Measurements from ENCODE around the gene HMGCLL1.

HMGCLL1 gene

GRCh38 chr6:55530931-55531330 lies 48.1 kb downstream of the HMGCLL1 start:
- no peak for FAIRE-seq

- peak; percentile 51 for FAIRE-seq
Measured at GRCh38 chr6:55528624-55529023, 50.4 kb downstream of the HMGCLL1 start.

- FAIRE-seq, result no peak
Measured at GRCh38 chr6:55524441-55524840, 54.6 kb downstream of the HMGCLL1 start.

DNA sequence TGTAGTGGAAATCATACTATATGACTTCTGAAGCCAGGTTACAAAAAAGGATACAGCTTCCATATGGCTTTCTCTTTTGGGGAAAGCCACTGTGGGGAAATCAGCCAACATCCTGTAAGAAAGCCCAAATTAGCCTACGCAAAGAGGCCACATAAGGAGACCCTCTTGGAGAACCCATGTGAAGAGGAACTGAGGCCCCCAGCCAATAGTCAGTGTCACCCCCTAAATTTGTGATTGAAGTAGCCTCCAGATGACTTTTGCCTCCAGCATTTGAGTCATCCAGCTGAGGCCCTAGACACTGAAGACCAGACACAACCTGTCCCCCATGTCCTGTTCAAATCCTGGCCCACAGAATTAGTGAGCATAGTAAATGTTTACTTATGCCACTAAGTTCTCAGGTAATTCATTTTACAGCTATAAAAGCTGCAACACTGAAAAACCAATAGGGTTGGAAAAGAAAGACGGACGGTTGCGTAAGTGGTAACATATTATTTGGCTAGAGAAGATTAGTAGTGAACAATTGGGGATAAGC lies 60.4 kb downstream of the HMGCLL1 start:
- FAIRE-seq, result no peak

- FAIRE-seq, result no peak
Measured at GRCh38 chr6:55516736-55517135, 62.3 kb downstream of the HMGCLL1 start.

DNA sequence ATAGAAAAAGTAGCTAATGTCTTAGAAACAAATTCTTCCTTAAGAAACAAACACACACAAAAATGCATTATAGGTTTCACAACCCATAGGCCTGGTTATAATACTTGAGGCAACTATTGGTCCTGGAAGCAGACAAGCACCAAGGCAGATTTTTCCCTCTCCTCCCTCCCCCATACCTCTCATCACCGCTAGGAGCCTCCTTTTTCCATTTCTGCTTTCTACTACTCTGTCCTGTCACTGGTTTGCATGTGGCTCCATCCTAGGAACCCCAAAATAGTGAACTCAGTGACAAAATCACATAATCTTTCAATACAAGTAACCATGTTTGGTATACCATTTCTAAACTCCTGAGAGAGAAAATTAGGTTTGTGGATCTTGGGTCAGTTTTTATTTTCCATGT lies 66.1 kb downstream of the HMGCLL1 start:
- FAIRE-seq, result no peak

- FAIRE-seq, result no peak
Measured at GRCh38 chr6:55511122-55511800, 67.7 kb downstream of the HMGCLL1 start.

GRCh38 chr6:55499591-55499990 lies 79.4 kb downstream of the HMGCLL1 start:
- no peak for FAIRE-seq

DNA sequence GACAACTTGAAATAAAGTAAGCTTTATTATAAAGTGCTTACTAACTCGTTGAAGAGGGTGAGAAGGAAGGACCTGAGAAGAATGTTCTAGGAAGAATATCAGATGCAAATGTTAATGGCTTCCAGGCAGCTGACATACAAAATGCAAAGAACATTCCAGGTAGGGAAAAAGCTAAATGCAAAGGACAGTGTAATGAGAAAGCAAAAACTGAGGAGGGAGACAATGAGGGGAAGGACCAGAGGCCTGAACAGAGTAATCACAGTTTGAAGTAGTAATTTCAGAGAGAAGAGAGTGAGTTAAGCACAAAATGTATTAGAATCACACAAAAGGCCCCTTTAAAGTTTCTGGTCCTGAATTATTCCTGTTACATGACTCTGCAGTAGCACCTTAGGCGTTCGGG lies 81.3 kb downstream of the HMGCLL1 start:
- FAIRE-seq, result no peak

DNA sequence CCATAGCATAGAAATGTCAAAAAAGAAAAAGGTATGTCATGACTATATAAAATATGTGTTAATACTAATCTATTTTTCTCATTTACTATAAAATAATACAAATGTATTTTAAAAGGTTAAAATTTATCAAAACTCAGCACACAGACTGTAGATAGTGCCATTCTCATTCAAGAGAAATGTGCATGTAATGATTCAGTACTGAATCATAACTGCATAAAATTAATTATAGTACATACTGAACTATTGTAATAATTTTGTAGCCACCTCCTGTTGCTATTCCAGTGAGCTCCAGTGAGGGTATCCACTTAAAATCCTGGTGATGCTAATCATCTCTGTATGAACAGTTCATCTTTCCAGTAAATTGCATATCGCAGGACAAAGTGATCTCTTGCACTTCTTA lies 82.8 kb downstream of the HMGCLL1 start:
- FAIRE-seq, result no peak

DNA sequence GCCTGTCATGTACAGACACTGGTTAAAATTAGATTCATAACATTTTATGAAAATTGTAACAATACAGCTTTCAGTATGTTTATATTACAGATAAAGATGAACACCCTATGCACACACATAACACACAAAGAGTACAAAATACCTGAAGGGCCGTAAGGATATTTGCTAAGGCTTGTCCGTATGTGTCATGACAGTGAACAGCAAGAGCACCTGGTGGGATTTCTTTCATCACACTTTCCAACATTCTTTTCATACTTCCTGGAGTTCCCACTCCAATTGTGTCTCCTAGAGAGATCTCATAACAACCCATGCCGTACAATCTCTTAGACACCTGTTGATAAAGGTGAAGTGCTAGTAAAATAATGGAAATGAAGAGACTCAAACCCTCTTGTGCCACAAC lies 83.7 kb downstream of the HMGCLL1 start:
- FAIRE-seq, result no peak

- FAIRE-seq, result no peak
Measured at GRCh38 chr6:55494411-55494810, 84.6 kb downstream of the HMGCLL1 start.

- FAIRE-seq, result no peak
Measured at GRCh38 chr6:55492259-55492658, 86.7 kb downstream of the HMGCLL1 start.

- no peak for FAIRE-seq
Measured at GRCh38 chr6:55490871-55491270, 88.1 kb downstream of the HMGCLL1 start.

GRCh38 chr6:55474382-55474781 lies 104.6 kb downstream of the HMGCLL1 start:
- FAIRE-seq, result no peak

- no peak for FAIRE-seq
Measured at GRCh38 chr6:55473722-55474121, 105.3 kb downstream of the HMGCLL1 start.

GRCh38 chr6:55469951-55470366 lies 109.0 kb downstream of the HMGCLL1 start:
- no peak for FAIRE-seq

GRCh38 chr6:55456016-55456415 lies 123.0 kb downstream of the HMGCLL1 start:
- FAIRE-seq, result no peak

GRCh38 chr6:55450005-55450404 lies 129.0 kb downstream of the HMGCLL1 start:
- no peak for FAIRE-seq

GRCh38 chr6:55449225-55449624 lies 129.8 kb downstream of the HMGCLL1 start:
- no peak for FAIRE-seq

DNA sequence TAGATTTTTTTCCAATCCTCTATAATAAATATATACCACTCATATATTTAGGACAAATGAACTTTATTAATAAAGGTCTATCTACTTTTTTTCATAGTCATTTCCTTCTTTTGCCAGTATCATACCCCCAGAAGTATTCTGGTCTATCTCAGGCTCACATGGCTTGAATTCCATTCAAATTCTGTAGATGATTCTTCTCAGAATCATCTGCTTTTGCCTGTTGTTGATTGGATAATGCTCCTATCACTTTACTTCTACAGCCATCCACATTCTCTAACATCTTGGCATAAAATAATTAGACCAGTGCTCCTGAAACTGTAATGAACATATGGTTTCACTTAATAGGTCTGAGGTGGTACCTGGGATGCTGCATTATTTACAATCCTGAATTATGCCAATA lies 130.5 kb downstream of the HMGCLL1 start:
- FAIRE-seq, result no peak

DNA sequence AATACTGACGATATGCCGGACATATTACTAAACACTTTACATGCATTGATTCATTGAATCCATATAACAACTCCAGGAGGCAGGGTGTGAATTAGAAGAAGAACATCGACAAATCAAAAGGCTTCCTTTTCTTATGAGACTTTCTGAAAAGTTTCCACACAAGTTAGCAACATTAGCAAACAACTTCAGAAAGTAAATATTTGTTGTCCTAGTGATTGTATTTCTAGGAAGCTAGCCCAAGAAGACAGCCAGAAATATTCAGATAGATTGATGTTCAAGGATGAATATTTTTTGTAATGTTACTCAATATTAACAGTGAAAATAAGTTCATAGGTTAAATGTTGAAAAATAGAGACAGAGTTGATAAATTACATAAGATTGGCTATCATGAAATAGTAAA lies 131.1 kb downstream of the HMGCLL1 start:
- peak; percentile 70 for FAIRE-seq

DNA sequence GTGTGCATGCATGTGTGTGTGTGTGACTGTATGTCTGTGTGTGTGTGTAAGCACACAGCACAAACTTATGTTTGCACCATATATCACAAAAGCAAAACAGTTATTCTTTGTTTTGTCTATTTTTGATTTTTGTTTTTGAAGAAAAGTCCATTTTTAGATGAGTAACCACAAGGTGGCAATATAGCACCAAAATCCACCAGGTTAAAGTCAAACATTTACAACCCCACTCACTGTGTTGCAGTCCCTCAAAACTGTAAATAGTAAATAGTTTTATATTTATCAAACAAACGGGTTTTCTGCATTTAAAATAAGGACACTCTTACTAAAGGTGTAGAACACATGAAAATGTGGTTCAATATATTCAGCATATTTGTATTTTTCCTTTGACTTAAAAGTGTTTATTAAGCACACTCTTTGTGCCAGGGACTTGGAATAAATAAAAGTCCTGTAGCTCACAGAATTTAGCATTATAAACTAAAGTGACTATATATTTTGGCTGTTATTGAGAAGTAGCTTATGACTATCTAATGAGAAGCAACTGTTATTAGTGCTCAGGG lies 133.3 kb downstream of the HMGCLL1 start:
- FAIRE-seq, result peak; percentile 86

DNA sequence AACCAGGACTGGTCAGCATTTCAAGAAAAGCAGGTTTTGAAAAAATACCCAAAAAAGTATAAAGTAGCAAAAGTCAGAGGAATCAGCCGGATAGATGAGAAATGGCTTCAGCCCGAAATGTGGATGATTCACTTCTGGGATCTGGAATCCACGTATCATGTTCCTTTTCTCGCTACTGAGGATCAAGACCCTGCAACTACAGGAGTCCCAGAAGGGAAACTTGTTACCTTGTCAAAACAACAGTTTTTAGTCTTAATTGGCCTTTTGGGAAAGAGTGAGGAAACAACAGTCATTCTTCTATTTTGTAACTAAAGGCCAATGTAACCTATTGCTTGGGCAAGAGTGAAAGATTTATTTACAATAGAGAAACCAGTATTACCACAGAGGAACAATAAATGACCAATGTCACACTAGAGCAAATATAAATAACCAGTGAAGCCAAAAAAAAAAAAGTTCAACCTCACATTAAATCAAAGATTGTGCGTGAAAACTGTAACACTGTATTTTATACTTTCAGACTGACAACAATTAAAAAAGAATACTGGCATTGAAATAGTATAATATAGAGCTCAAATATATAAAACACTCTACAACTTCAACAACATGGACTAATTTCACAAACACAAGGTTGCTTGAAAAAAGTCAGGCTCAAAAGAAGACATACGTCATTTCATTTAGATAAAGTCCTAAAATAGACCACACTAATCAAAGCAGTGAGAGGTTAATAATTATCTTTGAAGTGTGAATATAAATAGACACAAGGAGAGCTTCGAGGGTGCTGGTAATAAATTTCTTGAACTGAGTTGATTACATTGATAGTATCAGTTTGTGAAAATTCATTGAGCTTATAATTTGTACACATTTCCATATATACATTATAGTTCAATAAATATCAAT lies 135.5 kb downstream of the HMGCLL1 start:
- FAIRE-seq, result no peak

Measured in G401.6 (cell line).